ENCODE data around the gene PITPNC1. TPM values are rescaled to one million over a fixed set of nuclear protein-coding genes. Genes with fewer than 3 reads are reported as not detected.

The PITPNC1 gene
- total RNA-seq, 1 experiment from 2014 or later, result 6.9 TPM

GRCh38 chr17:67632141-67632540 is 255.1 kb downstream of the PITPNC1 start:
- Mint-ChIP-seq H3K4me1 (ENCODE audit: low read depth, unreplicated experiment) (peaks cover 8% of the 10 kb centered on the region), H3K9me3 (ENCODE audit: low read depth, unreplicated experiment) (no peaks in the 10 kb centered on the region), H3K4me3 (ENCODE audit: low read depth, unreplicated experiment) (no peak overlapping the region), H3K36me3 (ENCODE audit: insufficient read depth, unreplicated experiment) (no peaks in the 10 kb centered on the region), H3K27ac (ENCODE audit: unreplicated experiment) (no peak overlapping the region), H3K27me3 (ENCODE audit: unreplicated experiment) (no peaks in the 10 kb centered on the region)
- CTCF ChIA-PET, result no interaction called here
- no TSS peak for BruUV-seq (replicated peaks)
- intact Hi-C loops (cut with micrococcal nuclease; ENCODE audit: unreplicated experiment), result no loop called here
- DNase-seq, result no peak
- TF ChIP-seq CTCF (IDR thresholded peaks at IDR 0.05; ENCODE audit: unreplicated experiment), result no peak

GRCh38 chr17:67633751-67634211 is 256.7 kb downstream of the PITPNC1 start:
- intact Hi-C loops (cut with micrococcal nuclease; ENCODE audit: unreplicated experiment), result no loop called here
- TF ChIP-seq CTCF (IDR thresholded peaks at IDR 0.05; ENCODE audit: unreplicated experiment), result no peak
- Mint-ChIP-seq H3K27me3 (ENCODE audit: unreplicated experiment) (no peaks in the 10 kb centered on the region), H3K36me3 (ENCODE audit: insufficient read depth, unreplicated experiment) (no peaks in the 10 kb centered on the region), H3K4me1 (ENCODE audit: low read depth, unreplicated experiment) (peaks cover 24% of the 10 kb centered on the region), H3K9me3 (ENCODE audit: low read depth, unreplicated experiment) (no peaks in the 10 kb centered on the region), H3K27ac (ENCODE audit: unreplicated experiment) (no peak overlapping the region), H3K4me3 (ENCODE audit: low read depth, unreplicated experiment) (no peak overlapping the region)
- CTCF ChIA-PET, result interaction anchor here (0.6 kb wide), 1 partner anchor 255 kb away, joined by 3 read pairs; no protein-coding TSS in a partner anchor
- no TSS peak for BruUV-seq (replicated peaks)
- DNase-seq, result no peak

- Mint-ChIP-seq H3K9me3 (ENCODE audit: low read depth, unreplicated experiment) (no peaks in the 10 kb centered on the region), H3K36me3 (ENCODE audit: insufficient read depth, unreplicated experiment) (no peaks in the 10 kb centered on the region), H3K27ac (ENCODE audit: unreplicated experiment) (peak overlapping the region; percentile 7), H3K27me3 (ENCODE audit: unreplicated experiment) (no peaks in the 10 kb centered on the region), H3K4me1 (ENCODE audit: low read depth, unreplicated experiment) (peaks cover 29% of the 10 kb centered on the region), H3K4me3 (ENCODE audit: low read depth, unreplicated experiment) (no peak overlapping the region)
- no TSS peak for BruUV-seq (replicated peaks)
- CTCF ChIA-PET, result no interaction called here
- no peak for TF ChIP-seq CTCF (IDR thresholded peaks at IDR 0.05; ENCODE audit: unreplicated experiment)
- intact Hi-C loops (cut with micrococcal nuclease; ENCODE audit: unreplicated experiment), result no loop called here
- no peak for DNase-seq
These were observed 258.6 kb downstream of the PITPNC1 start for GRCh38 chr17:67635681-67636080.

GRCh38 chr17:67636312-67636711 is 259.2 kb downstream of the PITPNC1 start:
- H3K4me3 Mint-ChIP-seq (ENCODE audit: low read depth, unreplicated experiment), result no peak overlapping the region
- no peak overlapping the region for H3K27ac Mint-ChIP-seq (ENCODE audit: unreplicated experiment)
- no peaks in the 10 kb centered on the region for H3K27me3 Mint-ChIP-seq (ENCODE audit: unreplicated experiment)
- no peak for TF ChIP-seq CTCF (IDR thresholded peaks at IDR 0.05; ENCODE audit: unreplicated experiment)
- intact Hi-C loops (cut with micrococcal nuclease; ENCODE audit: unreplicated experiment), result no loop called here
- DNase-seq, result no peak
- H3K4me1 Mint-ChIP-seq (ENCODE audit: low read depth, unreplicated experiment), result peaks cover 29% of the 10 kb centered on the region
- CTCF ChIA-PET, result no interaction called here
- BruUV-seq (replicated peaks), result no TSS peak
- no peaks in the 10 kb centered on the region for H3K9me3 Mint-ChIP-seq (ENCODE audit: low read depth, unreplicated experiment)
- no peaks in the 10 kb centered on the region for H3K36me3 Mint-ChIP-seq (ENCODE audit: insufficient read depth, unreplicated experiment)

All from Calu3 (cell line).